Activated gamma-delta T cell treated with anti-CD3 and anti-CD28 coated beads, Interleukin-2, amount 50 U/mL, for 16 hours (primary cell): Measurements from ENCODE around the gene SLC44A5.
"Not testable (repeated sequence)": the region's sequence is repeated elsewhere in the genome, so short reads cannot be mapped to it uniquely, and the experiment has no call there.

Experiments
- DNase-seq: peaks from one replicate; pipeline ENCODE4 v3.0.0-alpha.2; 2020; ENCODE audit warnings: low read depth

The SLC44A5 gene

GRCh38 chr1:75520862-75521475 is 89.9 kb downstream of the SLC44A5 start:
- DNase-seq, result no peak

DNA sequence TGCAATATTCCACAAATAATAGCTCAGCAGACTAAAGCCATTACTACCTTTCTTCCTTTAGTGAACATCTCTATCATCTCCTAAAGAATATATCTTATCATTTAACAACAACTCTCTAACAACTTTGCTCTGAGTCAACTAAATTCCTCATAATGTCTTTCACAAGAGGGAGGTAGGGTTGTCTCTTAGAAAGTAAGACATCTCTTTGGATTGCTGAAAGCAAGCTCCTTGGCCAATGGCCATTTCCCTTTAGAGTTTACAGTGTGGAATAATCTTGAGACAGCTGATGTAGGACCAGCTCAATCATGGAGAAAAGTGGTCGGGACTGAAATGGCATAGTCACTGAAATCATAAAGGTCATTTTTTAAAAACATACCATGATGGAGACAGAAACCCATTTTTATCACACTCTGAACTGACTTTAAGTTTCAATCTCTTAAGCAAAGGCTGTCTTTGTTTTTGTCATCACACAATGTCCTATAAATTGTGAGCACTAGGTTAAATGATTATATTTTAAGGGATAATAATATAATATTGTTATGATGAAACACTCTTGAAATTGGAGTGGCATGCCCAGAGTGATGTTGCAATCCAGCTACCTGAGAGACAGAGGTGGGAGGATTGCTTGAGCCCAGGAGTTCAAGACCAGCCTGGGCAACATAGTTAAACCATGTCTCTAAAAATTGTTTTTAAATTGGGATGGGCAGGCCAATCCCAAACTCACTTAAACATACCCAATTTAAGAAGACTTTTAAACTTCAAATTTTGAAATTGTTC is 91.1 kb downstream of the SLC44A5 start:
- DNase-seq, result no peak

- no peak for DNase-seq
These were observed 92.2 kb downstream of the SLC44A5 start for GRCh38 chr1:75518686-75519085.

DNA sequence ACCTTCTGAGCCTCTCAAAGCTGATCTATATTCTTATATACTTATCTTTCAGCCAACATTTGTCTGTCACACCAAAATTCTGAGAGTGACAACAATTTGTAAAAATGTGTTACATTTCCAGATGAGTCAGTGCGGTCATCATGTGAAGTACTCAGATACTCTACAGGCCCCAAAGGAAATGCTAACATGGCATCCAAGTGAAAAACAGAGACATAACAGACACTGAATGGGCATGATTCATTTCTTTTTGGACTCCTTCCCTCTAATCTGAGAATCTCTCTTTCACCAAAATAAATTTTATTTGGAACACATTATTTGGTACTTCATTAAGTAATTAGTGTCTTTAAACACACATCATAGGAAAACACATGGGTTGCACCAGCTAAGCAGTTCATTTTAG is 96.6 kb downstream of the SLC44A5 start:
- no peak for DNase-seq

DNA sequence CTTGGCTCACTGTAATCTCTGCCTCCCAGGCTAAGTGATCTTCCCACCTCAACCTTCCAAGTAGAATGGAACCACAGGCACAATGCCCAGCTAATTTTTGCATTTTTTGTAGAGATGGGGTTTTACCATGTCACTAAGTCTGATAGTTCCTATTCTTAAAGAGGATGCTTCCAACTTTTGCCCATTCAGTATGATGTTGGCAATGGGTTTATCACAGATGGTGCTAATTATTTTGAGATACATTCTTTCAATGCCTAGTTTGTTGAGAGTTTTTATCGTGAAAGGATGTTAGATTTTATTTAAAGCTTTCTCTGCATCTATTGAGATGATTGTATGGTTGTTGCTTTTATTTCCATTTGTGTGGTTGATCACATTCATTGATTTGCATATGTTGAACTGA is 103.9 kb downstream of the SLC44A5 start:
- DNase-seq, result no peak

GRCh38 chr1:75503221-75503974 is 107.5 kb downstream of the SLC44A5 start:
- no peak for DNase-seq

- DNase-seq, result no peak
These were observed 108.1 kb downstream of the SLC44A5 start for GRCh38 chr1:75502776-75503175.

DNA sequence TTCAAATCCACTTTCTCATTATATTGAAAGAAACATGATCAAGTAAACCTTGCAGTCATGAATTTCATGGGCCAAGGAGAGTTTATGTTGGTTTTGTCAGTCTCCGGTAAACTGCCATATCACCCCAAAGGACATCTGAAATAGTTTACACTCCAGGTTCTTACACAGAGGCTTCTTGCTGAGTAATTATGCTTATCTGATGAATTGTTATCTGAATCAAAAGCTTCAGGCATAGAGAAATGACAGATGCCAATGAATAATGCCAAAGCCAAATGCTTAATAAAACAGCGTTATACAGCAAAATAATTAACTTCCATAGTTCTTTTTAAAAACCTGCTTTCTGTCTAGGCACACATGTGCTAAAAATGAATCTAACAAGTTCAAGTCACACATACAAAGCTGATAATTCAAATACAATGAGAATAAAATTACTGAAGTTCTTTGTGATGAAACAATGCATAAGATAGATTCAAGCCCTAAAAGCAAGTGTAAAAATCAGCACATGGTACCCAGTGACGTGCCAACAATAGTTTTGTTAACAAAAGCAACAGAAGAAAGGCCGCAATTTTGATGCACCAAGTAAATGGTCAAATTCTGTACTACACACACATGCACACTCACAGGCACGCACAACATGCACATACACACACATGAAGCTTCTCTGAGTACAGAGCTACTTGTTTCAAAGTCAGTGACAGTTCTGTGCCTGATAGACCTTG is 109.2 kb downstream of the SLC44A5 start:
- no peak for DNase-seq

DNA sequence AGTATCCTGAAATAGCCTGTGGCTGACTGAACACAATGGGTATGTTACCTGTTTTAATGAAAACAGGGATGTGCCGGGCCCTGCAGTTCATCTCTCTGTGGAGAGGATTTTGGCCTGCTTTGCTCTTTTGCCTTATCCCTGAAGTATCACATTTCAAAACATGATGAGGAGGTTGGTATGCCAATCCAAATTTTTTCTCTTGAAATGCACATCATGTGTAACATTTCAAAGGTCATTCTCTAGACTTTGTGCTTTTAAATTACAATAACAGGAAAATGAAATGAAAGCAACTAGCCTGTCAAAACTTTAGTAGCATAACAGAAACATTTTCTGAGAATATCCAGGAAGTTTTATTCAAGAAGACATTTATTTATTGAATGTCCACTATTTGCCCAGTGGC is 118.9 kb downstream of the SLC44A5 start:
- no peak for DNase-seq

DNA sequence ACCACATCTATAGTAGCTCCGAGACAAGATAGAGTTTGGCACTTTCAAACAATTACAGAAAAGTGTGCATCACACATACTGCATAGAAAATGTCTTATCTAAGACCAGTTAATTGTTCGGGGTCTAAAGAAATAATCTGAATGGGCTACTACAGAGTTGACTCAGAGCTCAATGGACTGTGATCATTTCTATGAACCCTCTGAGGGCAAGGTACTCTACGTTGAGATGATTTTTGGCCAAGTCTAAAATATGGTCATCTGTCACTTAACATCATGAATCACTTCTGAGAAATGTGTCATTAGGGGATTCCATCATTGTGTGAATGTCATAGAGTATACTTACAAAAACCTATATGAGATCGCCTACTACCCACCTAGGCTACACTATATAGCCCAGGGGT is 123.5 kb downstream of the SLC44A5 start:
- DNase-seq, result no peak

- DNase-seq, result no peak
These were observed 126.1 kb downstream of the SLC44A5 start for GRCh38 chr1:75484789-75485188.

DNA sequence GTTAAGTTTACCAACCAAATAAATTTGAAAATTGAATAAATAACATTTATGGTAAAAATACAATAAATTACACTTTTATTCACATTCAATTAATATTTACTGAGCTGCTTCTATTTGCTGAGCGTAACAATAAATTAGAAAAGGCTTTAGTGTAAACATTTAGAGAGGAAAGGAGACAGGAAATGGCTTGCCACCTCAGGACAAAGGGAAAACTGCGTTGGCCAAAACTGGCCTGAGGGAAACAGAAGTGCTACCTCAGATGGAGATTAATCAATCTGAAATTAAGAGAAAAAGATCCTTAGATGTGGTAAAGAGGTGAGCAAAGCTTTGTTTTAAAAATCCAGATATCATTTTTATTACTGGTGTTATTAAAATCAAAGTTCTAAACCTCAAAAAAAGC is 128.0 kb downstream of the SLC44A5 start:
- DNase-seq, result no peak

- DNase-seq, result not testable (repeated sequence)
These were observed 134.4 kb downstream of the SLC44A5 start for GRCh38 chr1:75476486-75476885.

DNA sequence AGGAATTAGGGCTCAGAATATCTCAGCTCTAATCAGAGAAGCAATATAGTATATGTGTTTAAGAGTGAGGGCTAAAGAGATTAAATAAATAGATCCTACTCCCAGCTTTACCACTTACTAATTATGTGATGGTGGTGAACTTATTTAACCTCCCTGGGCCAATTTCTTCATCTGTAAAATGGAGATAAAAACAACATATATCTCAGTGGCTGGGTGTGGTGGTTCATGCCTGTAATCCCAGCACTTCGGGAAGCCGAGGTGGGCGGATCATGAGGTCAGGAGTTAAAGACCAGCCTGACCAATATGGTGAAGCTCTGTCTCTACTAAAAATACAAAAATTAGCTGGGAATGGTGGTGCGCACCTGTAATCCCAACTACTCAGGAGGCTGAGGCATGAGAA is 135.2 kb downstream of the SLC44A5 start:
- DNase-seq, result no peak

DNA sequence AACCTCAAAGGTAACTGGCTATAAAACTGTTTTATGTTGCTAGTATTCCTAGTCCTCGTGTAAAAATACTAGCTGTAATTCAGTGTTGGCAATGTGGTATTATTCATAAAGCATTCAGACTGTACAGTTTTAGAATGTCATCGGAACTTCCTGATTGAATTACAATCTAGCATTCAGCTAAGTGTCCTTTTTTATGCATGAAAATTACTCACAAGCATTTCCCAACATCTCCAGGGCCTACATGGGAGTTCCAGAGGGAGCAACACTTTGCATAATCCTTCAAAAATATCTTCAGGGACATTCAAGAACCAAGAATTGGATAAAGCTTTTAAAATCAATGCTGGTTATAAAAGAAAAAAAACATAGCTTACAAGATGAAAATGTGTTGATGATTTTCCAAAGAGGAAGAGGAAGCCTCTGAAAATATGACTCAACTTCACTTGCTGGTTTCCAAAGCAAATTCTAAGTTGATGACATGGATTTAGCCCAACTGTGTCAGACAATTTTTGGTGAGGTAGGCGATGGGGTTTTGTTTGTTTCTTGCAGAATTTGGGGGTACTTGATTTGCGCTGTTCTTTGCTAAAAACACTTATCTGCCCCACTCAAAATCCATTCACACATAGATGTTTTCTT is 137.8 kb downstream of the SLC44A5 start:
- DNase-seq, result no peak

DNA sequence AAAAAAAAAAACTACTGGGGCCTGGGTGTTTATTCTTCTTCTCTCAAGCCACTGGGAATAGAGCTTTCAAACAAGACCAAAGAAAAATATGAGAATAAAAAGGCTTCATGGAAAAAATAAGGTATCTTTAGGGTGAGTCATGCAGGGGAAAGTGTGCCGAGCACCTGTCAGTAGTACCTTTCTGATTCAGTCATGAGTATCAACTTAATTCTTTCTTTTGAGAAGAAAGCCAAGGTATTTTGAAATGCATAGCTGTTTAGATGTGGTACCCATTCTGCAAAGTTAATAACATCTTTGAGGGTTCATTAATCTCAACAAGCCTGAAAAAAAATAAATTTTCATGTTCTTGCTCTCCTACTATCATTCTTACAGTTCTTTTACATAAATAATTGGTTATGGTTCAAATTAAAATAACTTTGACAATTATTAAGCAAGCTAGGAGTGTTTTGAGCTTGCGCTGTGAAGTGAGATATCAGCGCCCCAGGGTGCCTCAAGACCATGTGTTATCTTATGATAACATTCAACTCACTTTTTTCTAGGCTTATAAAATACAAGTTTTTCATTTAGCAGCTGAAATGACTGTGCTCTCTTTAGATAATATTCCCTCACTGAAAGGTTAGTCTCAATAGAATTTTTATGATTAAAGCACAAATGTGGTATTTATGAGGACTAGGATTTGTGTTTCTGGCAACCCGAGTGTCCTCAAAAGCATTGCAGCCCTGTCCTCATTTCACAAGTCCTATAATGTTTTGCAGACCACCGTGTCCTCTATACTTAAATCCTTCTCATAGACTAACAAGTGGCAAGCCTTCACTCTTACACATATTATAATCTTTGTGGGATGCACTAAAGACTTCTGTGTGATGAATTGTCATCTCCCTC is 138.6 kb downstream of the SLC44A5 start:
- DNase-seq, result no peak

GRCh38 chr1:75471252-75471651 is 139.7 kb downstream of the SLC44A5 start:
- DNase-seq, result no peak

GRCh38 chr1:75470448-75470847 is 140.5 kb downstream of the SLC44A5 start:
- no peak for DNase-seq

DNA sequence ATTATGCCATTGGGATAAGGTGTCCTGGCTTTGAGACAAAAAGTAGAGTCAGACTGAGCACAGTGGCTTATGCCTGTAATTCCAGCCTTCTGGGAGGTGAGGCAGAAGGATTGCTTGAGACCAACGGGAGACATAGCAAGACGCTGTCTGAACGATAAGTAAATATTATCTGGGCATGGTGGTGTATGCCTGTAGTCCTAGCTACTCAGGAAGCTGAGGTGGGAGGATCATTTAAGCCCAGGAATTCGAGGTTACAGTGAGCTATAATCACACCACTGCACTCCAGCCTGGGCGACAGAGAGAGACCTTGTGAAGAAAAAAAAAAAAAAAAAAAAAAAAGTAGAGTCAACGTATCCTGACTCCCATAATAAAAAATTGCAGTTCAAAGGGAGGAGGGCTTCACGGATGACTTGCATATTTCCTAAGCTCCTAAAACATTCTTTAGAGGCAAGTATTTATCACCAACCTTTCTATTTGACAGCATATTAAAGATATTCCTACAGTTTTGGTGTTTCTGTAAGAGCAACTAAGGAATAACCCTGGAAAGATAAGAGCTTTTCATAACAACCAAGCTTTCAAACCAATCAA is 141.2 kb downstream of the SLC44A5 start:
- DNase-seq, result no peak

GRCh38 chr1:75461808-75462325 is 149.0 kb downstream of the SLC44A5 start:
- DNase-seq, result no peak
